B cell (primary cell): Measurements from ENCODE around the gene SLC66A1. TPM values are rescaled to one million over a fixed set of nuclear protein-coding genes. Genes with fewer than 3 reads are reported as not detected.

Experiments
- ATAC-seq: fragments of 200-7000 bp; cut with Tn5 transposase; one replicate; pipeline ENCODE4 v1.10.0; 2021; ENCODE audit warnings: low read depth, mild to moderate bottlenecking, moderate number of reproducible peaks, moderate library complexity
- CTCF ChIA-PET: fragments of 350-600 bp; sonication (Branson Sonifier 250); formaldehyde crosslinking; loops from one replicate; lab custom pipeline; 2021; ENCODE audit warnings: antibody characterized with exemption, inconsistent platforms; lab: Charles Lee
- POLR2A ChIA-PET: fragments of 350-600 bp; sonication (Branson Sonifier 250); formaldehyde crosslinking; loops from one replicate; lab custom pipeline; 2021; ENCODE audit warnings: antibody characterized with exemption; lab: Charles Lee
- DNase-seq: peaks from one replicate; pipeline ENCODE4 v3.0.0; 2013
- H2AFZ ChIP-seq: 2 replicates; pipeline ENCODE4 v1.6.1; 2012; ENCODE audit warnings: mild to moderate bottlenecking, low read depth, low read length; ENCODE audit not compliant: insufficient read depth, poor library complexity, severe bottlenecking
- H3K27ac ChIP-seq, 2 donors: 1 replicate in 1 of 2; 2 replicates in 1 of 2; pipeline ENCODE4 v1.5.1; 2012 to 2013; ENCODE audit warnings: low read length in 2 of 2, mild to moderate bottlenecking in 2 of 2, moderate library complexity in 1 of 2
- H3K27me3 ChIP-seq, 4 experiments: fragments of 200-600 bp in 1 of 4; sonication (generic) in 1 of 4; replicated peaks in 1 of 4; 1 replicate in 2 of 4; 2 replicates in 2 of 4; pipeline versions ENCODE4 v1.6.1 to v1.7.0; 2013 to 2016; ENCODE audit warnings: low read length in 3 of 4, mild to moderate bottlenecking in 2 of 4, mixed read lengths in 1 of 4, moderate library complexity in 1 of 4; ENCODE audit not compliant: insufficient read depth in 4 of 4, control insufficient read depth in 3 of 4; ENCODE audit errors: control extremely low read depth in 1 of 4
- H3K36me3 ChIP-seq, 2 experiments: replicated peaks in 1 of 2; 1 replicate in 1 of 2; 2 replicates in 1 of 2; pipeline versions ENCODE4 v1.6.1 to v1.7.1; 2013; ENCODE audit warnings: low read length in 1 of 2; ENCODE audit not compliant: insufficient read depth in 2 of 2, control insufficient read depth in 1 of 2; ENCODE audit errors: control extremely low read depth in 1 of 2, extremely low read depth in 1 of 2
- H3K4me1 ChIP-seq, 2 donors: fragments of 200-600 bp in 1 of 2; sonication (generic) in 1 of 2; 1 replicate in 1 of 2; 2 replicates in 1 of 2; pipeline versions ENCODE4 v1.5.1 to v1.6.1; 2013 to 2017; ENCODE audit warnings: low read length in 2 of 2; ENCODE audit not compliant: control insufficient read depth in 2 of 2, insufficient read depth in 2 of 2
- H3K4me2 ChIP-seq: replicated peaks from 2 replicates; pipeline ENCODE3; 2012; ENCODE audit warnings: mild to moderate bottlenecking, low read depth, low read length; ENCODE audit not compliant: poor library complexity, severe bottlenecking
- H3K4me3 ChIP-seq, 5 experiments: fragments of 200-600 bp in 1 of 5; sonication (generic) in 1 of 5; 1 replicate in 3 of 5; 2 replicates in 2 of 5; pipeline versions ENCODE4 v1.5.1 to v1.7.0; 2011 to 2016; ENCODE audit warnings: low read length in 4 of 5, mild to moderate bottlenecking in 4 of 5, low read depth in 2 of 5, control low read depth in 1 of 5, moderate library complexity in 1 of 5; ENCODE audit not compliant: insufficient read depth in 1 of 5; ENCODE audit errors: control extremely low read depth in 1 of 5, extremely low read depth in 1 of 5
- H3K79me2 ChIP-seq: fragments of 200-600 bp; sonication (generic); one replicate; pipeline ENCODE4 v1.6.0; 2016; ENCODE audit warnings: low read length; ENCODE audit not compliant: control insufficient read depth, insufficient read depth
- H3K9ac ChIP-seq: fragments of 200-600 bp; sonication (generic); 2 replicates; pipeline ENCODE4 v1.6.1; 2017; ENCODE audit warnings: mild to moderate bottlenecking, low read length, moderate library complexity
- H3K9me3 ChIP-seq, 3 donors: one replicate each; pipeline versions ENCODE4 v1.6.1 to v1.7.1; 2013; ENCODE audit warnings: low read length in 2 of 3; ENCODE audit not compliant: control insufficient read depth in 2 of 3, insufficient read depth in 1 of 3; ENCODE audit errors: control extremely low read depth in 1 of 3
- H4K20me1 ChIP-seq: 2 replicates; pipeline ENCODE4 v1.6.0; 2012; ENCODE audit warnings: mild to moderate bottlenecking, low read length; ENCODE audit not compliant: insufficient read depth, control insufficient read depth, poor library complexity, severe bottlenecking
- H3K27ac Mint-ChIP-seq: one replicate; pipeline ENCODE4 v1.8.0; 2021; ENCODE audit warnings: mixed read lengths
- H3K27me3 Mint-ChIP-seq: one replicate; pipeline ENCODE4 v1.8.0; 2021; ENCODE audit warnings: mixed read lengths
- H3K4me1 Mint-ChIP-seq: one replicate; pipeline ENCODE4 v1.8.0; 2021; ENCODE audit warnings: mixed read lengths
- H3K4me3 Mint-ChIP-seq: one replicate; pipeline ENCODE4 v1.8.0; 2021; ENCODE audit warnings: mixed read lengths
- H3K9me3 Mint-ChIP-seq: one replicate; pipeline ENCODE4 v1.8.0; 2022; ENCODE audit warnings: mixed read lengths; ENCODE audit not compliant: insufficient read depth
- EZH2 ChIP-seq: IDR thresholded peaks from 2 replicates; pipeline ENCODE4 v1.6.1; 2012; ENCODE audit warnings: borderline replicate concordance, low read depth, mild to moderate bottlenecking, moderate library complexity, low read length; ENCODE audit not compliant: insufficient read depth, poor library complexity, severe bottlenecking
- WGBS: methylation state at CpG from one replicate; pipeline ENCODE4 v1.1.5; 2013; ENCODE audit warnings: missing lambda C conversion rate; ENCODE audit not compliant: insufficient coverage; 5-methylcytosine and 5-hydroxymethylcytosine counted together
- intact Hi-C: fragments of 100-400 bp; cut with micrococcal nuclease; formaldehyde crosslinking; loops from one replicate; pipeline ENCODE4 v1.10.0; 2022
- polyA plus RNA-seq: library from polyadenylated mRNA; depleted of rRNA; stranded (reverse); fragments of >200 nt; gene quantifications from 2 replicates; pipeline ENCODE4 v1.2.3, GENCODE V29; 2012
- total RNA-seq, 2 donors: library from RNA; stranded (reverse); fragments of 120-200 nt in 1 of 2; gene quantifications; 1 replicate in 1 of 2; 2 replicates in 1 of 2; pipeline versions ENCODE4 v1.2.3 to v1.2.4, GENCODE V29; 2013 to 2022
- TF ChIP-seq, protein P1 (sequence below): fragments of 200-600 bp; IDR thresholded peaks from one replicate; pipeline ENCODE4 v1.8.0; 2022; ENCODE audit warnings: antibody characterized with exemption, mild to moderate bottlenecking

Gene SLC66A1
- total and polyA plus RNA-seq, 2 donors (not counting 1 experiment from before 2014, with no cell fraction given): 24.4 to 26.8 TPM

DNA sequence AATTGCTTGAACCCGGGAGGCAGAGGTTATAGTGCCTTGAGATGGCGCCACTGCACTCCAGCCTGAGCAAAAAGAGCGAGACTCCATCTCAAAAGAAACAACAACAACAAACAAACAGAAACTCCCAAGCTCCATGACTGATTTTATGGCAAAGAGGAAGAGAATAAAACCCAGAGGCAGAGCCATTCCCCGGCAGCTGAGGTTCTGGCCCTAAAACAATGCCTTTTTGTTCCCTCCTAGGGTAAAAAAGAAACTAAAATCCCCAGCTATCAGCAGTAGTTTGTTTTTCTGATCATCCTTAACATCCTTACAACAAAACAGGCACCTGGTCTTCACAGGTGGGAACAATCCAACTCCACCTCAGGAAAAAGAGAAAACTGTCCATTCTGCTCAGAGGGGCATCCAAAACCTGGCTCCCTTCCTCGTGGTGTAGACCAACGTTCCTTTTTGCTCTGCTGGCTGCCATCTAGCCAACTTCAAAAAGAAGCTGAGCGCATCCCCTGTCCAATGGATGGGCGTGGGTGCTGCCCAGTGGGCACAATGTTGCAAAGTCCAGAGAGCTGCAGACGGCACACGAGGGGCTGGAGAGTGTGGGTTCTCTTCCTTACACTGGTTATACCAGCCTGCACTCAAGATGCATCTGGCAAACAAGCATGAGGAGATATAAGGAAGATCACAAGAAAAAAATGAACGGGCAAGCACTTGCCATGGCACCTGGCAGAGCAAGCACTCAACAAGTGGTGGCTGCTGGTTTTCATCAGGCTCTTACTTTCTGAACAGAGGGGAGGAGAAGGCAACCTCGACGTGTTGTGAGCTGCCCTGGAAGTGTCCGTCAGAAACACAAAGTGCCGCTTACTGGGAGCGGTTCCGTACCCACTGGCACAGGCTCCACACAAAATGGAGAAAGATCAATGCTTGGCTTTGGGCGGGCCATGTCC is 54.7 kb downstream of the SLC66A1 start:
- Mint-ChIP-seq H3K27ac (peak overlapping the region; percentile 10), H3K9me3 (no peaks in the 10 kb centered on the region), H3K27me3 (no peaks in the 10 kb centered on the region), H3K4me1 (peaks cover 5% of the 10 kb centered on the region), H3K4me3 (no peak overlapping the region)
- Histone ChIP-seq H3K36me3 (peaks cover 0 to 34% of the 10 kb centered on the region in 2 experiments), H3K27ac (no peak overlapping the region), H3K9me3 (no peaks in the 10 kb centered on the region), H3K4me1 (no peaks in the 10 kb centered on the region), H3K9ac (no peak overlapping the region), H2AFZ (no peak overlapping the region), H3K79me2 (peaks cover 53% of the 10 kb centered on the region), H3K27me3 (no peaks in the 10 kb centered on the region), H4K20me1 (peaks cover 86% of the 10 kb centered on the region), H3K4me3 (no peak overlapping the region), H3K4me2 (no peak overlapping the region)
- no peak for TF ChIP-seq EZH2
- TF ChIP-seq, protein P1, sequence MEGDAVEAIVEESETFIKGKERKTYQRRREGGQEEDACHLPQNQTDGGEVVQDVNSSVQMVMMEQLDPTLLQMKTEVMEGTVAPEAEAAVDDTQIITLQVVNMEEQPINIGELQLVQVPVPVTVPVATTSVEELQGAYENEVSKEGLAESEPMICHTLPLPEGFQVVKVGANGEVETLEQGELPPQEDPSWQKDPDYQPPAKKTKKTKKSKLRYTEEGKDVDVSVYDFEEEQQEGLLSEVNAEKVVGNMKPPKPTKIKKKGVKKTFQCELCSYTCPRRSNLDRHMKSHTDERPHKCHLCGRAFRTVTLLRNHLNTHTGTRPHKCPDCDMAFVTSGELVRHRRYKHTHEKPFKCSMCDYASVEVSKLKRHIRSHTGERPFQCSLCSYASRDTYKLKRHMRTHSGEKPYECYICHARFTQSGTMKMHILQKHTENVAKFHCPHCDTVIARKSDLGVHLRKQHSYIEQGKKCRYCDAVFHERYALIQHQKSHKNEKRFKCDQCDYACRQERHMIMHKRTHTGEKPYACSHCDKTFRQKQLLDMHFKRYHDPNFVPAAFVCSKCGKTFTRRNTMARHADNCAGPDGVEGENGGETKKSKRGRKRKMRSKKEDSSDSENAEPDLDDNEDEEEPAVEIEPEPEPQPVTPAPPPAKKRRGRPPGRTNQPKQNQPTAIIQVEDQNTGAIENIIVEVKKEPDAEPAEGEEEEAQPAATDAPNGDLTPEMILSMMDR: no peak
- POLR2A ChIA-PET: no interaction called here
- DNase-seq: no peak
- 94% methylated on average over 16 of the region's 18 CpGs for WGBS
- CTCF ChIA-PET: interaction anchor here (0.8 kb wide), 1 partner anchor 295 kb away, joined by 3 read pairs; no protein-coding TSS in a partner anchor
- no peak for ATAC-seq
- intact Hi-C loops: no loop called here

DNA sequence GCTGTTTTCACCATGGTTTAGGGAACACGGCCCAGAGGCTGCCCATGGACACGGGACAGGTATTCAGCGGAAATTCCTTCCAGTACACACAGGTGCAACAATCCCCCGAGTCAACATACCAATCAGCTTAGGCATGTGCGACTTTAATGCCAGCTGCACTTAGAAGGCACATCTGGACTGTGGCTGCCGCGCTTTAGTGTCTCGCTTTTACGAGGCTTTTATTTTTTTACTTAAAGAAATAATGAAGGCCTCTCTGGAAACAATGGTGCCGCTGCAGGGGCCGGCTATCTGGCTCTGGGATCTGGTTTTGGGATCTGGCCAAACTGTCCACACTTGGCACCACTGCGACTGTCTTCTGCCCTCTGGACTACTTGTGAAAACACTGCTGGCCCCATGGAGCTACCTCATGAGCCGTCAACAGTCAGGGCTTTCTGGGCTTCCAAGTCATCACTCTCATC is 55.5 kb downstream of the SLC66A1 start:
- H3K27ac Mint-ChIP-seq: no peak overlapping the region
- no peak overlapping the region for H3K27ac ChIP-seq
- no peak overlapping the region for H3K4me3 Mint-ChIP-seq
- H3K4me1 ChIP-seq: no peaks in the 10 kb centered on the region
- H3K4me2 ChIP-seq: no peak overlapping the region
- DNase-seq (no peak), ATAC-seq (no peak)
- H3K9ac ChIP-seq: no peak overlapping the region
- 96% methylated on average over 10 of the region's 13 CpGs for WGBS
- ChIA-PET POLR2A (no interaction called here), CTCF (interaction anchor here (0.8 kb wide), 1 partner anchor 294 kb away, joined by 3 read pairs; no protein-coding TSS in a partner anchor)
- H3K9me3 ChIP-seq: no peaks in the 10 kb centered on the region
- no peak overlapping the region for H3K4me3 ChIP-seq
- no peaks in the 10 kb centered on the region for H3K27me3 ChIP-seq
- no peaks in the 10 kb centered on the region for H3K27me3 Mint-ChIP-seq
- peaks cover 60% of the 10 kb centered on the region for H3K79me2 ChIP-seq
- H3K9me3 Mint-ChIP-seq: no peaks in the 10 kb centered on the region
- no peak overlapping the region for H2AFZ ChIP-seq
- TF ChIP-seq, protein P1: no peak
- TF ChIP-seq EZH2: no peak
- H4K20me1 ChIP-seq: peaks cover 85% of the 10 kb centered on the region
- peaks cover 0 to 40% of the 10 kb centered on the region in 2 experiments for H3K36me3 ChIP-seq
- intact Hi-C loops: no loop called here
- peaks cover 5% of the 10 kb centered on the region for H3K4me1 Mint-ChIP-seq
